GM10266 (cell line): ENCODE data around the gene SLIT3.

Experiments
- DNase-seq: peaks from one replicate; pipeline ENCODE4 v3.0.0; 2012; ENCODE audit errors: extremely low spot score
- TF ChIP-seq, protein P1 (sequence below): IDR thresholded peaks from 2 replicates; pipeline ENCODE4 v1.5.1; 2012; ENCODE audit warnings: mild to moderate bottlenecking, low read depth; ENCODE audit not compliant: control insufficient read depth, insufficient read depth; ENCODE audit errors: missing control alignments

Gene SLIT3

GRCh38 chr5:169099801-169100734 is 200.9 kb downstream of the SLIT3 start:
- TF ChIP-seq, protein P1, sequence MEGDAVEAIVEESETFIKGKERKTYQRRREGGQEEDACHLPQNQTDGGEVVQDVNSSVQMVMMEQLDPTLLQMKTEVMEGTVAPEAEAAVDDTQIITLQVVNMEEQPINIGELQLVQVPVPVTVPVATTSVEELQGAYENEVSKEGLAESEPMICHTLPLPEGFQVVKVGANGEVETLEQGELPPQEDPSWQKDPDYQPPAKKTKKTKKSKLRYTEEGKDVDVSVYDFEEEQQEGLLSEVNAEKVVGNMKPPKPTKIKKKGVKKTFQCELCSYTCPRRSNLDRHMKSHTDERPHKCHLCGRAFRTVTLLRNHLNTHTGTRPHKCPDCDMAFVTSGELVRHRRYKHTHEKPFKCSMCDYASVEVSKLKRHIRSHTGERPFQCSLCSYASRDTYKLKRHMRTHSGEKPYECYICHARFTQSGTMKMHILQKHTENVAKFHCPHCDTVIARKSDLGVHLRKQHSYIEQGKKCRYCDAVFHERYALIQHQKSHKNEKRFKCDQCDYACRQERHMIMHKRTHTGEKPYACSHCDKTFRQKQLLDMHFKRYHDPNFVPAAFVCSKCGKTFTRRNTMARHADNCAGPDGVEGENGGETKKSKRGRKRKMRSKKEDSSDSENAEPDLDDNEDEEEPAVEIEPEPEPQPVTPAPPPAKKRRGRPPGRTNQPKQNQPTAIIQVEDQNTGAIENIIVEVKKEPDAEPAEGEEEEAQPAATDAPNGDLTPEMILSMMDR: no peak
- DNase-seq: no peak

DNA sequence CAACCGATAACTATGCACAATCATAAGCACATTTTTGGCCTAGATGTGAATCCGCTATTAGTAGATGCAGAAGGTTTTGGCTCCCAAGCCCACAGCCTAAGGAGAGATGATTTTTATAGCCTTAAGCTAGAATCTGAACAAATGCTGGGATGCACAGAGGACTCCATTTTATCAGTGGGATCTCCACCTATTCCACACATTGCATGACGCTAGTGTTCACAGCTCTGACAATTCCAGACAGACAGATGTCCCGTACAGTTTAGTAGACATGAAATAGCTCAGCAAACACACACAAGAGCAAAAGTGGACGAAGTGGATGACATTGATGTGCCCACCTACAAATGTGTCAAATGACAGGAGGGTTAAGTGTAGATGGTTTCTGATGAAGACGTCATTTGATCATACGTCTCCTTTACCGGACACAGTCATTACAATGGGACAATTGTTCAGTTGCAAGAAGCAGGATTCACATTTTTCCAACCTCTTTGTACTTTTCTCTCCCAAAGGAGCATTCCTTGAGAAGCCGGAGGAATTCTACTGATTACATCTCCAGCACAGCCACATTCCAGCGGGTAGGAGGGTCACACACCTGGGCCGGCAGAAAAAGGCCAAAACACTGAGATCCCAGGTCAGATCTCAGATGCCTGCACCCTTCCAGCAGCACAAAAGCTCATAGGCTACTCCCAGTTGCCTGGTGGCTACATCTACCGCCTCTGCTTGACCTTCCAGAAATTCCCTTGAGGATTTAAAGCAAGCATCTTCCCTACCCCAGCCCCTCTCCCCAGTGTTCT is 202.4 kb downstream of the SLIT3 start:
- no peak for DNase-seq
- TF ChIP-seq, protein P1: no peak

- DNase-seq: no peak
- TF ChIP-seq, protein P1: no peak
Measured at GRCh38 chr5:169097374-169098326, 203.3 kb downstream of the SLIT3 start.

DNA sequence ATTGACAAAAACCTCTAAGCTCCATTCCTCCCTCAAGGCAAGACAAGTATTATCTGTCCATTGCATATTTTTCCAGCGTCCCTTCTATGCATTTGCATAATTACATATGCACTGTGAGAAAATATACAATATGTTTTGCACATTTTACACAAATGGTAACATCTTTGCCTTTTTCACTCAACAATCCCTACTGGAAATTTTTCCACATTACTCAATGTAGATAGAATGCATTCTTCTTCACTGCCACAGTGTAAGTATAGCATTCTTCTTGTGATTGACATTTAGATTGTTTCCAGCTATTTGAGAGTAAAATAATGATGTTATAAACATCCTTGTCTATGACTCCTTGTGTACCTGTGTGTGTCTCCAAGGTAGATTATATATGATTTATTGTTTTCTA is 205.0 kb downstream of the SLIT3 start:
- TF ChIP-seq, protein P1: no peak
- DNase-seq: no peak

GRCh38 chr5:169095410-169095960 is 205.5 kb downstream of the SLIT3 start:
- TF ChIP-seq, protein P1: no peak
- DNase-seq: no peak

GRCh38 chr5:169094586-169095409 is 206.1 kb downstream of the SLIT3 start:
- TF ChIP-seq, protein P1: no peak
- DNase-seq: no peak
